Measurements from ENCODE around the gene PHKA1.

DNA sequence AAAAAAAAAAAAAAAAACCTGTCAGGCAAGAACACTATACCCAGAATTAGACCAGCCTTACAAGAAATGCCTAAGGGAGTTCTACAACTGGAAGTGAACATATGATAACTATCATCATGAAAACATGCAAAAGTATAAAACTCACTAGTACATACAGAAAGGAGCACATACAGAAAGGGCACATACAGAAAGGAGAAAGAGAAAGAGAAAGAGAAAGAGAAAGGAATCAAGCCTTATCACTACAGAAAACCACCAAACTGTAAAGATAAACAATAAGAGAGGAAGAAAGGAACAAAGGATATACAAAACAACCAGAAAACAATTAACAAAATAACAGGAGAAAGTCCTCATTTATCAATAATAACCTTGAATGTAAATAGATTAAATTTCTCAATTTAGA lies 50.4 kb downstream of the PHKA1 start:
- TF ChIP-seq, protein P1, sequence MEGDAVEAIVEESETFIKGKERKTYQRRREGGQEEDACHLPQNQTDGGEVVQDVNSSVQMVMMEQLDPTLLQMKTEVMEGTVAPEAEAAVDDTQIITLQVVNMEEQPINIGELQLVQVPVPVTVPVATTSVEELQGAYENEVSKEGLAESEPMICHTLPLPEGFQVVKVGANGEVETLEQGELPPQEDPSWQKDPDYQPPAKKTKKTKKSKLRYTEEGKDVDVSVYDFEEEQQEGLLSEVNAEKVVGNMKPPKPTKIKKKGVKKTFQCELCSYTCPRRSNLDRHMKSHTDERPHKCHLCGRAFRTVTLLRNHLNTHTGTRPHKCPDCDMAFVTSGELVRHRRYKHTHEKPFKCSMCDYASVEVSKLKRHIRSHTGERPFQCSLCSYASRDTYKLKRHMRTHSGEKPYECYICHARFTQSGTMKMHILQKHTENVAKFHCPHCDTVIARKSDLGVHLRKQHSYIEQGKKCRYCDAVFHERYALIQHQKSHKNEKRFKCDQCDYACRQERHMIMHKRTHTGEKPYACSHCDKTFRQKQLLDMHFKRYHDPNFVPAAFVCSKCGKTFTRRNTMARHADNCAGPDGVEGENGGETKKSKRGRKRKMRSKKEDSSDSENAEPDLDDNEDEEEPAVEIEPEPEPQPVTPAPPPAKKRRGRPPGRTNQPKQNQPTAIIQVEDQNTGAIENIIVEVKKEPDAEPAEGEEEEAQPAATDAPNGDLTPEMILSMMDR (IDR thresholded peaks at IDR 0.05 in 2 of 3, conservative IDR thresholded peaks at IDR 0.05 in 1 of 3; ENCODE audit: borderline replicate concordance in 1 of 3, insufficient read depth in 1 of 3, low read depth in 2 of 3, low read length in 2 of 3), result no peak
- TF ChIP-seq POLR2A (IDR thresholded peaks at IDR 0.05; ENCODE audit: borderline replicate concordance, extremely low read depth, insufficient read depth, insufficient read length) (no peak), EGR1 (IDR thresholded peaks at IDR 0.05; ENCODE audit: low read depth) (no peak)
